OCI-LY7 (cell line): ENCODE measurements around the gene KCNQ1OT1.

ENCODE experiments used
- EZH2phosphoT487 ChIP-seq: fragments of 200-600 bp; sonication (generic); IDR thresholded peaks from 2 replicates; pipeline ENCODE4 v1.6.1; 2018; ENCODE audit warnings: low read depth, borderline replicate concordance, mild to moderate bottlenecking, mixed run types, antibody characterized with exemption, low read length, moderate library complexity, mixed read lengths
- TF ChIP-seq, protein P1 (sequence below): fragments of 200-600 bp; sonication (generic); conservative IDR thresholded peaks from 2 replicates; pipeline ENCODE4 v1.5.1; 2014; ENCODE audit warnings: mild to moderate bottlenecking, antibody characterized with exemption, low read length, moderate library complexity, mixed read lengths

DNA sequence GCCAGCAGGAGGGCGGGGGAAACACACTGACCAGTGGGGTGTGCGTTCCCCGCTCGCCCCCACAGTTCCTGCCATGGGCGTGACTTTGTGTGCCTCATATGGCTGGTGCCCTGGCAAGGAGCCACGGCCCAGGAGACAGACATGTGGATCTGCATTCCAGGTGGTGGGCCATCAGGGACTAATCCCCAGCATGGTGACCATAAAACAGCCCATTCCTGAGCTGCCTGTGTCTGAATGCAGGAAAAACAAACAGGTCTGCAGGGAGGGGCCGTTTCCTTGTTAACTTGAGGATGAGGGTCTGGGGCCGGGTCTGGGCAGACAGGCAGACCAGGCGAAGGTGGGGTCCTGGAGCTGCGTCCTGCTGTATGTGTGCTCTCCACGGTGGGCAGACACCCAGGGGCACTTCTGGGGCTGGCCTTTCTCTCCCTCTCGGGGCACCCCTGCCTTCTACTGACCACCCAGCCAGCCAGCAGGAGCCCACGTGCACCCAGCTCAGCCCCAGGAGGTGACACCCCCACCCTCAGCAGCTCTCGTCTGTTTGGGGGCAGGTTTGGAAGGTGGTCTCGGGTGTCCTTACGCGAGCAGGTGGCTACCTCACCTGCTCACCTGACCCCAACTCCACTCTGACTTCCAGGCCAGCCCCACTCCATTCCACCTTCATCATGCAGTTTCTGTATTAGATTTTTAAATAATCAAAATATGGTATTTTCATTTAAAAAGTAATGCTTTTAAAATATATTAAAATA lies 120.3 kb downstream of the KCNQ1OT1 start:
- TF ChIP-seq, protein P1, sequence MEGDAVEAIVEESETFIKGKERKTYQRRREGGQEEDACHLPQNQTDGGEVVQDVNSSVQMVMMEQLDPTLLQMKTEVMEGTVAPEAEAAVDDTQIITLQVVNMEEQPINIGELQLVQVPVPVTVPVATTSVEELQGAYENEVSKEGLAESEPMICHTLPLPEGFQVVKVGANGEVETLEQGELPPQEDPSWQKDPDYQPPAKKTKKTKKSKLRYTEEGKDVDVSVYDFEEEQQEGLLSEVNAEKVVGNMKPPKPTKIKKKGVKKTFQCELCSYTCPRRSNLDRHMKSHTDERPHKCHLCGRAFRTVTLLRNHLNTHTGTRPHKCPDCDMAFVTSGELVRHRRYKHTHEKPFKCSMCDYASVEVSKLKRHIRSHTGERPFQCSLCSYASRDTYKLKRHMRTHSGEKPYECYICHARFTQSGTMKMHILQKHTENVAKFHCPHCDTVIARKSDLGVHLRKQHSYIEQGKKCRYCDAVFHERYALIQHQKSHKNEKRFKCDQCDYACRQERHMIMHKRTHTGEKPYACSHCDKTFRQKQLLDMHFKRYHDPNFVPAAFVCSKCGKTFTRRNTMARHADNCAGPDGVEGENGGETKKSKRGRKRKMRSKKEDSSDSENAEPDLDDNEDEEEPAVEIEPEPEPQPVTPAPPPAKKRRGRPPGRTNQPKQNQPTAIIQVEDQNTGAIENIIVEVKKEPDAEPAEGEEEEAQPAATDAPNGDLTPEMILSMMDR = no peak
- no peak for TF ChIP-seq EZH2phosphoT487
